GM10847 (cell line): ENCODE measurements around the gene SH3BGR.

Experiments
- POLR2A ChIP-seq: IDR thresholded peaks from 2 replicates; pipeline ENCODE4 v1.6.1; 2011; ENCODE audit not compliant: insufficient read length; ENCODE audit errors: extremely low read depth

The SH3BGR gene

GRCh38 chr21:39523399-39523798 lies 71.6 kb downstream of the SH3BGR start:
- no peak for TF ChIP-seq POLR2A

GRCh38 chr21:39523915-39524314 lies 72.1 kb downstream of the SH3BGR start:
- no peak for TF ChIP-seq POLR2A

GRCh38 chr21:39525129-39525528 lies 73.4 kb downstream of the SH3BGR start:
- no peak for TF ChIP-seq POLR2A

GRCh38 chr21:39525601-39526000 lies 73.8 kb downstream of the SH3BGR start:
- TF ChIP-seq POLR2A, result no peak

- TF ChIP-seq POLR2A, result no peak
These were observed 75.4 kb downstream of the SH3BGR start for GRCh38 chr21:39527067-39527595.

- TF ChIP-seq POLR2A, result no peak
These were observed 76.1 kb downstream of the SH3BGR start for GRCh38 chr21:39527664-39528381.

- TF ChIP-seq POLR2A, result no peak
These were observed 77.3 kb downstream of the SH3BGR start for GRCh38 chr21:39529026-39529425.

GRCh38 chr21:39531064-39531463 lies 79.3 kb downstream of the SH3BGR start:
- TF ChIP-seq POLR2A, result no peak

- no peak for TF ChIP-seq POLR2A
These were observed 80.1 kb downstream of the SH3BGR start for GRCh38 chr21:39531840-39532239.

- no peak for TF ChIP-seq POLR2A
These were observed 82.0 kb downstream of the SH3BGR start for GRCh38 chr21:39533545-39534380.

GRCh38 chr21:39535646-39536437 lies 84.1 kb downstream of the SH3BGR start:
- TF ChIP-seq POLR2A, result no peak

GRCh38 chr21:39536835-39537234 lies 85.1 kb downstream of the SH3BGR start:
- no peak for TF ChIP-seq POLR2A

- no peak for TF ChIP-seq POLR2A
These were observed 85.8 kb downstream of the SH3BGR start for GRCh38 chr21:39537571-39537970.

GRCh38 chr21:39538453-39539042 lies 86.8 kb downstream of the SH3BGR start:
- no peak for TF ChIP-seq POLR2A

- TF ChIP-seq POLR2A, result no peak
These were observed 91.0 kb downstream of the SH3BGR start for GRCh38 chr21:39542736-39543135.

GRCh38 chr21:39546522-39546921 lies 94.8 kb downstream of the SH3BGR start:
- TF ChIP-seq POLR2A, result no peak

GRCh38 chr21:39552856-39553255 lies 101.1 kb downstream of the SH3BGR start:
- TF ChIP-seq POLR2A, result no peak
